ENCODE measurements around the gene USP47.

GRCh38 chr11:11977206-11977938 is 135.6 kb downstream of the USP47 start:
- TF ChIP-seq CTCF (conservative IDR thresholded peaks at IDR 0.05) (no peak), EZH2 (IDR thresholded peaks at IDR 0.05; ENCODE audit: low read depth) (no peak)

Measured in PC-9 (cell line).